Natural killer cell (primary cell): ENCODE measurements around the gene MALRD1. TPM values are rescaled to one million over a fixed set of nuclear protein-coding genes. Genes with fewer than 3 reads are reported as not detected.

ENCODE experiments used
- ATAC-seq, 3 donors: fragments of 150-1000 bp in 2 of 3; fragments of 200-7000 bp in 1 of 3; cut with Tn5 transposase; 1 replicate in 1 of 3; 2 replicates in 2 of 3; pipeline ENCODE4 v1.10.0; 2021; ENCODE audit warnings: mild to moderate bottlenecking in 2 of 3, moderate library complexity in 2 of 3
- DNase-seq, 2 donors: peaks; one replicate each; pipeline versions ENCODE4 v3.0.0 to v3.0.0-alpha.2; 2013 to 2021; ENCODE audit warnings: mixed read lengths in 1 of 2
- H3K27ac ChIP-seq: one replicate; pipeline ENCODE4 v1.5.1; 2013; ENCODE audit warnings: mild to moderate bottlenecking, low read length
- H3K27me3 ChIP-seq: one replicate; pipeline ENCODE4 v1.6.1; 2013; ENCODE audit warnings: low read length; ENCODE audit not compliant: control insufficient read depth, insufficient read depth
- H3K36me3 ChIP-seq: one replicate; pipeline ENCODE4 v1.6.1; 2013; ENCODE audit warnings: low read length; ENCODE audit not compliant: control insufficient read depth, insufficient read depth
- H3K4me1 ChIP-seq: one replicate; pipeline ENCODE4 v1.6.1; 2013; ENCODE audit warnings: low read length; ENCODE audit not compliant: control insufficient read depth, insufficient read depth
- H3K4me3 ChIP-seq: one replicate; pipeline ENCODE4 v1.5.1; 2013; ENCODE audit warnings: low read length
- H3K9me3 ChIP-seq: one replicate; pipeline ENCODE4 v1.6.1; 2013; ENCODE audit warnings: low read length; ENCODE audit not compliant: control insufficient read depth, insufficient read depth
- H3K27ac Mint-ChIP-seq, 2 donors: one replicate each; pipeline ENCODE4 v1.8.0; 2022; ENCODE audit warnings: mild to moderate bottlenecking in 2 of 2, mixed read lengths in 2 of 2, moderate library complexity in 1 of 2
- H3K27me3 Mint-ChIP-seq, 2 donors: one replicate each; pipeline ENCODE4 v1.8.0; 2022; ENCODE audit warnings: low read depth in 2 of 2, mixed read lengths in 2 of 2
- H3K36me3 Mint-ChIP-seq: one replicate; pipeline ENCODE4 v1.8.0; 2022; ENCODE audit warnings: mixed read lengths
- H3K4me1 Mint-ChIP-seq, 2 donors: one replicate each; pipeline ENCODE4 v1.8.0; 2022; ENCODE audit warnings: mixed read lengths in 2 of 2
- H3K4me3 Mint-ChIP-seq: one replicate; pipeline ENCODE4 v1.8.0; 2022; ENCODE audit warnings: mild to moderate bottlenecking, moderate library complexity, mixed read lengths
- H3K9me3 Mint-ChIP-seq, 2 donors: one replicate each; pipeline ENCODE4 v1.8.0; 2022; ENCODE audit warnings: mixed read lengths in 2 of 2
- CTCF ChIP-seq: fragments of 200-600 bp; IDR thresholded peaks from one replicate; pipeline ENCODE4 v1.8.0; 2022; ENCODE audit warnings: antibody characterized with exemption
- WGBS: methylation state at CpG from one replicate; pipeline ENCODE4 v1.1.7; 2013; ENCODE audit warnings: missing lambda C conversion rate; ENCODE audit not compliant: insufficient coverage; 5-methylcytosine and 5-hydroxymethylcytosine counted together
- intact Hi-C: fragments of 100-400 bp; cut with micrococcal nuclease; formaldehyde crosslinking; loops from one replicate; pipeline ENCODE4 v1.14.2; 2022
- total RNA-seq, 4 donors: library from RNA; stranded (reverse); fragments of 120-200 nt in 1 of 4; gene quantifications; one replicate each; pipeline versions ENCODE4 v1.2.3 to v1.2.4, GENCODE V29; 2013 to 2022

The MALRD1 gene
- total RNA-seq, 3 donors from 2014 or later (not counting 1 experiment from before 2014, with no cell fraction given) = not detected

- no peak for TF ChIP-seq CTCF
- WGBS = 63% methylated on average over 1 of the region's 1 CpG
- no peak for ATAC-seq
These were observed 1.9 kb upstream of the MALRD1 start for GRCh38 chr10:19046679-19047078.

GRCh38 chr10:19048891-19049290 lies 290 bp downstream of the MALRD1 start:
- H3K27me3 ChIP-seq = no peaks in the 10 kb centered on the region
- Mint-ChIP-seq H3K4me1 (no peaks in the 10 kb centered on the region), H3K27me3 (no peaks in the 10 kb centered on the region), H3K4me3 (no peak overlapping the region), H3K27ac (no peak overlapping the region), H3K9me3 (peaks cover 14 to 16% of the 10 kb centered on the region in 2 donors), H3K36me3 (no peaks in the 10 kb centered on the region)
- ATAC-seq (no peak), DNase-seq (no peak)
- TF ChIP-seq CTCF = no peak
- H3K27ac ChIP-seq = no peak overlapping the region
- H3K36me3 ChIP-seq = no peaks in the 10 kb centered on the region
- H3K4me1 ChIP-seq = no peaks in the 10 kb centered on the region
- intact Hi-C loops = no loop called here
- no peak overlapping the region for H3K4me3 ChIP-seq
- 67% methylated on average over 1 of the region's 3 CpGs for WGBS
- peaks cover 4% of the 10 kb centered on the region for H3K9me3 ChIP-seq

More at GRCh38 chr10:19046679-19047078, 1.9 kb upstream of the MALRD1 start:
- intact Hi-C loops = no loop called here
- Histone ChIP-seq H3K27ac (no peak overlapping the region), H3K4me3 (no peak overlapping the region), H3K36me3 (no peaks in the 10 kb centered on the region), H3K4me1 (no peaks in the 10 kb centered on the region), H3K27me3 (no peaks in the 10 kb centered on the region), H3K9me3 (peaks cover 4% of the 10 kb centered on the region)
- H3K36me3 Mint-ChIP-seq = no peaks in the 10 kb centered on the region
- H3K9me3 Mint-ChIP-seq = peaks cover 13% of the 10 kb centered on the region in 2 donors
- no peak for DNase-seq
- H3K4me1 Mint-ChIP-seq = no peaks in the 10 kb centered on the region
- no peaks in the 10 kb centered on the region for H3K27me3 Mint-ChIP-seq
- H3K4me3 Mint-ChIP-seq = no peak overlapping the region
- no peak overlapping the region for H3K27ac Mint-ChIP-seq

- Mint-ChIP-seq H3K36me3 (no peaks in the 10 kb centered on the region), H3K4me3 (no peak overlapping the region), H3K27me3 (no peaks in the 10 kb centered on the region), H3K9me3 (peaks cover 16% of the 10 kb centered on the region in 2 donors), H3K4me1 (no peaks in the 10 kb centered on the region), H3K27ac (no peak overlapping the region)
- Histone ChIP-seq H3K4me3 (no peak overlapping the region), H3K9me3 (peaks cover 4% of the 10 kb centered on the region), H3K27ac (no peak overlapping the region), H3K4me1 (no peaks in the 10 kb centered on the region), H3K36me3 (no peaks in the 10 kb centered on the region), H3K27me3 (no peaks in the 10 kb centered on the region)
- TF ChIP-seq CTCF = no peak
- intact Hi-C loops = no loop called here
- no peak for ATAC-seq
- WGBS = 88% methylated on average over 2 of the region's 2 CpGs
- DNase-seq = no peak
These were observed 966 bp downstream of the MALRD1 start for GRCh38 chr10:19049567-19049966.

- DNase-seq (no peak), ATAC-seq (no peak)
- Histone ChIP-seq H3K9me3 (peaks cover 4% of the 10 kb centered on the region), H3K36me3 (no peaks in the 10 kb centered on the region), H3K27me3 (no peaks in the 10 kb centered on the region), H3K27ac (no peak overlapping the region), H3K4me3 (no peak overlapping the region), H3K4me1 (no peaks in the 10 kb centered on the region)
- Mint-ChIP-seq H3K9me3 (peaks cover 7 to 11% of the 10 kb centered on the region in 2 donors), H3K36me3 (no peaks in the 10 kb centered on the region), H3K4me1 (no peaks in the 10 kb centered on the region), H3K27me3 (no peaks in the 10 kb centered on the region), H3K4me3 (no peak overlapping the region), H3K27ac (no peak overlapping the region)
- TF ChIP-seq CTCF = no peak
- WGBS = 83% methylated on average over 1 of the region's 5 CpGs
- intact Hi-C loops = no loop called here
These were observed 5.8 kb downstream of the MALRD1 start for GRCh38 chr10:19054289-19054835.
